Pulmonary artery endothelial cell (primary cell): ENCODE measurements around the gene NCAN. TPM values are rescaled to one million over a fixed set of nuclear protein-coding genes. Genes with fewer than 3 reads are reported as not detected.
"Not testable (repeated sequence)": the region's sequence is repeated elsewhere in the genome, so short reads cannot be mapped to it uniquely, and the experiment has no call there.

Experiments used
- DNase-seq: peaks from one replicate; pipeline ENCODE4 v3.0.0-alpha.2; 2011; ENCODE audit warnings: low read depth, low spot score
- total RNA-seq: library from RNA; depleted of rRNA; stranded (reverse); fragments of >200 nt; gene quantifications from 2 replicates; pipeline ENCODE4 v1.2.3, GENCODE V29; 2014

Gene NCAN
- total RNA-seq, 1 donor from 2014 or later: not detected

DNA sequence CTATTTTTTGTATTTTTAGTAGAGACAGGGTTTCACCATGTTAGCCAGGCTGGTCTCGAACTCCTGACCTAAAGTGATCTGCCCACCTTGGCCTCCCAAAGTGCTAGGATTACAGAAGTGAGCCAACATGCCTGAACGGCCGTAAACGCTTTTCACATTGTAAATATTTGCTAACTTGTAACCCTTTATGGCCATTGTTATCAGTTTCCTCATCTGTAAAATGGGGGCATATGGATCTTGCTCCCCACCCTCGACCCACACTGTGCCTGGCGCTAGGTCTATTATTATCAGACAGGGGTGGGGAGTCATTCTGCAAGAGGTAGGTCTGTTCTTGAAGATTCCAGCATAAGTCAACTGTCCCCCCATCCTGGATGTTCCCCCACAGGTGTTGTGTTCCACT lies 11.9 kb downstream of the NCAN start:
- DNase-seq: no peak

DNA sequence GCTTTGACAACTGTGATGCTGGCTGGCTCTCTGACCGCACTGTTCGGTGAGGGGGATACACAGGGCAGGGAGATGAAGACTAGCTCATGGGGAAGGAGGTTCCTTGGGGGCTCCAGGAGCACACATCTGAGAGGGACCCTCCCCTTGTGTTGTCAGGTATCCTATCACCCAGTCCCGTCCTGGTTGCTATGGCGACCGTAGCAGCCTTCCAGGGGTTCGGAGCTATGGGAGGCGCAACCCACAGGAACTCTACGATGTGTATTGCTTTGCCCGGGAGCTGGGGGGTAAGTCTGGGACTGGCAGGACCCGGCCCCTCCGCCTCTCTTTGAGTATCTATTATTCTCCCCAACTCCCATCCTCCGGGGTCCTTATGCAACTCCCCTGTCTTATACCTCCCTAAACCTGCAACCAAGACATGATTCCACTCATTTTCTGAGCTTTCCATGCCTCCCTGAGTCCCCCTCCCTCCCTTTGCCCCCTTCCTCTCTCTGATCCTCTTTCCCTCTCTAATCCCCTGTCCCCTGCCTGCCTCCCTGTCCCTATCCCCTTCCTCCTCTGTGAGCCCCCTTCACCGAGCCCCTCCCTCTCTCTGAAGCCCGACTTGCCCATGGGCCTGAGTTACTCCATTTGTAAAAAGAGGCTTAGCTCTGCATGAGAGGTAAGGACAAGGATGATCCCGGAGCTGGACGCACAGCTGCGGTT lies 12.5 kb downstream of the NCAN start:
- DNase-seq: no peak

DNA sequence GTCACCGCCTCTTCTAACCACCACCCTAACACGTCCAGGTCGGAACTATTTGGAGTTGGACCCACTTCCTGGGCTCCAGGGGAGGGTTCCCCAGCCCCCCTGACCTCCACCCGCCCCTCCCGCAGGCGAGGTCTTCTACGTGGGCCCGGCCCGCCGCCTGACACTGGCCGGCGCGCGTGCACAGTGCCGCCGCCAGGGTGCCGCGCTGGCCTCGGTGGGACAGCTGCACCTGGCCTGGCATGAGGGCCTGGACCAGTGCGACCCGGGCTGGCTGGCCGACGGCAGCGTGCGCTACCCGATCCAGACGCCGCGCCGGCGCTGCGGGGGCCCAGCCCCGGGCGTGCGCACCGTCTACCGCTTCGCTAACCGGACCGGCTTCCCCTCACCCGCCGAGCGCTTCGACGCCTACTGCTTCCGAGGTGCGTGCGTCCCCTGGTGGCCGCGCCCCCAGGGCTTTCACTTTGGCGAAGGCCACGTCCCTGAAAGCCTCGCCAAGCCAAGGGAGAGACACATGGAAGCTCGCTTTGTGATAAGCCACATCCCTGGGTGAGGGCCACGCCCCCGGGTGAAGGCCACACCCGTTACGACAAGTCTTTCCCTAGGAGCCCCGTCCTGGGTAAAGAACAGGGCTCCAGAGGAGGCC lies 13.2 kb downstream of the NCAN start:
- no peak for DNase-seq

DNA sequence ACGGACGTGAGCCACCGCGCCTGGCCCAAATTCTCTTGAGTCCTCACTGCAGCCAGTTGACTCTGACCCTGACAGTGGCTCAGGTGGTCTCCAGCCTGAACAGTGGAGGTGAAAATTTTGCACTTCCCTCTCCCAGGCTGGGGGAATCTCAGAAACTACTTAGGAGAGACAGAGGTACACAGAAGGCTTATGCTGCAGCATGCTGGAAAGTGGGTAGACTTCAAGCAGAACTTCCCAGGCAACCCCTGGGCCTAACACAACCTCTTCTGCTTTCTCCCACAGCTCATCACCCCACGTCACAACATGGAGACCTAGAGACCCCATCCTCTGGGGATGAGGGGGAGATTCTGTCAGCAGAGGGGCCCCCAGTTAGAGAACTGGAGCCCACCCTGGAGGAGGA lies 14.4 kb downstream of the NCAN start:
- no peak for DNase-seq

DNA sequence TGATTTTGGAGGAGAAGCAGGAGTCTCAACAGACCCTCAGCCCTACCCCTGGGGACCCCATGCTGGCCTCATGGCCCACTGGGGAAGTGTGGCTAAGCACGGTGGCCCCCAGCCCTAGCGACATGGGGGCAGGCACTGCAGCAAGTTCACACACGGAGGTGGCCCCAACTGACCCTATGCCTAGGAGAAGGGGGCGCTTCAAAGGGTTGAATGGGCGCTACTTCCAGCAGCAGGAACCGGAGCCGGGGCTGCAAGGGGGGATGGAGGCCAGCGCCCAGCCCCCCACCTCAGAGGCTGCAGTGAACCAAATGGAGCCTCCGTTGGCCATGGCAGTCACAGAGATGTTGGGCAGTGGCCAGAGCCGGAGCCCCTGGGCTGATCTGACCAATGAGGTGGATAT lies 14.9 kb downstream of the NCAN start:
- DNase-seq: no peak

DNA sequence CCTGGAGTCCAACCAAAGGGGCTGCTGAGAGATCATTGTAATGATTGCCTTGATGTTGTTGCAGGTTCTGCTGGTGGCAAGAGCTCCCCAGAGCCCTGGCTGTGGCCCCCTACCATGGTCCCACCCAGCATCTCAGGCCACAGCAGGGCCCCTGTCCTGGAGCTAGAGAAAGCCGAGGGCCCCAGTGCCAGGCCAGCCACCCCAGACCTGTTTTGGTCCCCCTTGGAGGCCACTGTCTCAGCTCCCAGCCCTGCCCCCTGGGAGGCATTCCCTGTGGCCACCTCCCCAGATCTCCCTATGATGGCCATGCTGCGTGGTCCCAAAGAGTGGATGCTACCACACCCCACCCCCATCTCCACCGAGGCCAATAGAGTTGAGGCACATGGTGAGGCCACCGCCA lies 15.5 kb downstream of the NCAN start:
- DNase-seq: no peak

DNA sequence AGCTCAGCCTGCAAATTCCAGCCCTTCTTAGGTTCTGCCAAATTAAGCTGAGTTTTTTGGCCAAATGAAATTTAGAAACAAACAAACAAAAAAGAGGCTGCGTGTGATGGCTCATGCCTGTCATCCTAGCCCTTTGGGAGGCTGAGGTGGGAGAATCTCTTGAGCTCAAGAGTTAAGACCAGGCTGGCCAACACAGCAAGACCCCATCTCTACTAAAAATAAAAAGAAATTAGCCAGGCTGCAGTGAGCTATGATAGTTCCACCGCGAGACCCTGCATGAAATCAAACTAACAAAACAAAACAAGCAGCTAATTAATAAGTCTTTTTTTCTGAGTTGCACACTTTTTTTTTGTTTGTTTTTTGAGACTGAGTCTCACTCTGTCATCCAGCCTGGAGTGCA lies 17.9 kb downstream of the NCAN start:
- no peak for DNase-seq

DNA sequence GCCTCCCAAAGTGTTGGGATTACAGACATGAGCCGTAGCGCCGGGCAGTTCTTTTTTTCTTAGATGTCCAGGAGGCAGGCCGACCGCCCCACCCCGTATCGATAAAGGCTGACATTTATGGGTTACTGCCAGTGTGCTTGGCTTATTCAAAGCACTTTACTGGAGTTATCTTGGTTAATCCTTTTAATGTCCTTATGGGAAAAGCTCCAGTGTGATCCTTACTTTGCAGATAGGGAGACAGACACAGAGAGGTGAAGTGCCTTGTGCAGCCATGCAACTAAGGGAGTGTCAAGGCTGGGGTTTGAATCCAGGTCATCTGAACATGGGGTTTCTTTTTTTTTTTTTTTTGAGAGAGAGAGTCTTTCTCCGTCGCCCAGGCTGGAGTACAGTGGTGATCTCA lies 19.2 kb downstream of the NCAN start:
- no peak for DNase-seq

DNA sequence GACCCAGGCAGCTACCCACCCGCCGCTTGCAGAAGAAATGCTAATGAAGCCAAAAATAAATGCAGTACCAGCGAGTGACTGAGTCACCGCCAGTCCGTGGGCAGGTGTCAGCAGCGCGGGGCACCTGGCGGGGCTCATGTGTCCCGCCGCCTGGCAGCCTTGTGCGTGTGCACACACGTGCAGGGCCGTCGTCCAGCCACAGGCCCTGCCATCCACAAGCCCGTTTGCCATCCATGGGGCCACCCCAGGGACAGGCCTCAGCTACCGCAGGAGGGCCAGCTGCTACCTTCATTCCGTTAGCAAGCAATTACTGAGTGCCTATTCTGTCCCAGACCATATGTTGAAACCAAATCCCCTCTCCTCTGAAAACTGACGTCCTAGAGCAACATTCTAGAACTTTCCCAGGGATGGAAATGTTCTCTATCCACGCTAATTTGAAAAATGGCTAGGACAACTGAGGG lies 20.5 kb downstream of the NCAN start:
- DNase-seq: no peak

DNA sequence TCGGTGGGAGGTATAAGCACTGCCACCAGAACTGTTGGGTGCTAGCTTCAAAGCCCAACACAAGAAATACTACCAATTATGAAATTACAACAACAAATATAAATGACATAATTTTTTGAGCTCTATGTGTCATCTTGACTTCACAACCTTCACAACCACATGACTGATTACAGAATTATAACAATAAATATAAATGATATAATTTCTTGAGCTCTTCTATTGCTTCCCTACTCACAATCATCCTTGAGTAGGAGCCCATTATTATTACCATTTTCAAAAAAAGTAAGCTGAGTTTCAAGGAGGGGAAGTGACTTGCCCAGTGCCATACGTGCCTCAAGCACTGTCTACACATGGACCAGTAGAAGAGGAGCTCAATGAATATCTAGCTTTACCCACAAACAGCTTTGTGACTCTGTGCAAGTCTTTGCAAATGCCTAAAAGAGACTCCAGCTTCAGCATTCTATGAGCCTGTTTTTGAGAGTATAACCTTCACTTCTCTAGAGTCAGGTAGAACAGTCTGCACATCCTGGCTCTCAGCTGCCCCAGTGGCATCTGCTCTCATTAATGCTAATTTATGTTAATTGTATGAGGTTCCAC lies 22.6 kb downstream of the NCAN start:
- no peak for DNase-seq

DNA sequence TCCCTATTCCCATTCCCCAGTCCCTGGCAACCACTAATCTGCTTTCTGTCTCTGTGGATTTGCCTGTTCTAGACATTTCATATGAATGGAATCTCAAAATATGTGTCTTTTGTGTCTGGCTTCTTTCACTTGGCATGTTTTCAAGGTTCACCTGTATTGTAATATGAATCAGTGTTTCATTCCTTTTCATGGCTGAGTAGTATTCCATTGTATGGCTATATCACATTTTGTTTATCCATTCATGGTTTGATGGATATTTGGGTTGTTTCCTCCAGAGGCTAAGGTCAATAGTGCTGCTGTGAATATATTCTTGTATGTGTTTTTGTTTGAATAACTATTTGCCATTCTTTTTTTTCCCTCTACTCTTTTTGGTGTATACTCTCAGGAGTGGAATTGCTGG lies 24.4 kb downstream of the NCAN start:
- no peak for DNase-seq

DNA sequence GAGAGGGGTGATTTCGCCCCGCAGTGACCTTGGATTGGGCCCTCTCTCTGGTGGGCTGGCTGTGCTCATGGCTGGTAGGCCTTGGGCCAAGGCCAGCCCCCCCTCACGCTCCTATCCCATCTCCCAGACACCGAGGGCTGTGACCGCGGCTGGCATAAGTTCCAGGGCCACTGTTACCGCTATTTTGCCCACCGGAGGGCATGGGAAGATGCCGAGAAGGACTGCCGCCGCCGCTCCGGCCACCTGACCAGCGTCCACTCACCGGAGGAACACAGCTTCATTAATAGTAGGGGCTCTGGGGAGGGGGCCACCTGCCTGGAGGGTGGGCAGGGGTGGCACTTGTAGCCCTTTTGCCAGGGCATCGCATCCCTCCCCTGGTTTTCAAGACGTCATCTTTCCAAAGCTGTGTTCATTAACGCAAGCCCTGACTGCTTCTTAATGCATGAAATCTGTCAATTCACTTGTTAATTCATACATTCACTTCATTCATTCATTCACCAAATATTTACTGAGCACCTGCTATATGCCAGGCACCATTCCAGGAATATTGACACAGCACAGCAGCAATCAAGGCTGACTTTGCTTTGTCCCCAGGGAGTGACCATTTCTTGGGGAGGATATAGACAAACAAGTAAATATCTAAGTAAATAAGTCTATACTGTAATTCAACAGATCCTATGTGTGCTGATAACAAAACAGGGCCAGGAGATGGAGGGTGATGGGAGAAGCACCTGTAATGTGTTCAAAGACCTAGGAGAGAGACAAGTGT lies 26.6 kb downstream of the NCAN start:
- DNase-seq: no peak

DNA sequence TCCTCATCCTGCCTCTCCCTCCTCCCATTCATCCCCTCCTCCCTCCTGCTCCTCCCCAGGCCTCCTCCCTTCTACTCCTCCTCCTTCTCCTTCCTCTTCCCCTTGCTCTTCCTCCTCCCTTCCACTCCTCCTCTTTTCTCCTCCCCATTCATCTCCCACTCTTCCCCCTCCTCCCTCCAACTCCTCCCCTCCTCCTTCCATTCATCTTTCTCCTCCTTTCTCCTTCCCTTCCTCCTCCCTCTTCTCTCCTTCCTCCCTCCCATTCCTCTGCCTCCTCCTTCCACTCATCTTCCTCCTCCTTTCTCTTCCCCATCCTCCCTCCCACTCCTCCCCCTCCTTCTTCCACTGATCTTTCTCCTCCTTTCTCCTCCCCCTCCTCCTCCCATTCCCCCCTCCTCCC lies 27.9 kb downstream of the NCAN start:
- no peak for DNase-seq

DNA sequence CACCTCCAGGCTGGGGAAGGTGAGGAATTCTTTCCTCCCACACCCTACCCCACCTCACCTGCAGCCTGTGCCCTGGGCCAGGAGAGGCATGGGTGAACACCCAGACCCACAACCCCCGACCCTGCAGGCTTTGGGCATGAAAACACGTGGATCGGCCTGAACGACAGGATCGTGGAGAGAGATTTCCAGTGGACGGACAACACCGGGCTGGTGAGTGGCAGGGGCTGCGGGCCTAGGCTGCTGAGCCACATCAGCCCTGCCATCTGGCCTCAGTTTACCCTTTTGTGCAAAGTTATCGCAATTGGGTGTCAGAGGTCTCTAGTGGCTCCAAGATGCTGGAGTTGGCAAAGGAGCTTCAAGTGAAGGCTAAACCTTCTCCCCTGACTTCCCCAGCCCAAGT lies 28.7 kb downstream of the NCAN start:
- no peak for DNase-seq

DNA sequence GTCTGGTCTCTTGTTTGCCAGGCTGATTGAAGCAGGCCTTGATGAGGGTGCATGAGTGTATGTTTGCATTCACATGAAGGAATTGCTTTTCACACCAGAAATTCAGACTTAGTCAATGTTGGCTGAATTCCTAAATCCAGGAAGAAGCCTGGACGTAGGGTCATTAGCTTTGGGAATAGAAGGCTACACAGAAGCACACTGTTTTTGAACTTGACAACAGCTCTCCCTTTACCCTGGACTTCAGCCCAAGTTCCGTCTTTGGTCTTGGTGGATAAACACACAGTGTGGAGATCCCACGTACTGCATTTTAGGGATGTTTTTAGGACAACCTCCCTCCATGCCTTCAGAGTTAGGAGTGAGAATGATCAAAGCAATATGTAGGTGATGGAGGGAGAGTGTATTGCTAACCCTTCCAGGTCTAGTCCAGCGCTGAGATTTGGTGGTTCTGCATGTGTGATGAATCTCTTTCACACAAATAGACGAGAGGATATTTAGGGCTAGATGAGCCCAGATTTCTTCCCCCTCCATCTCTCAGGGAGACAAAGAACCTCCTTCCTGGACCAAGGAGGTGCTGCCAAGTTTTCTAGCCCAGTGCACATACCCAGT lies 38.5 kb downstream of the NCAN start:
- no peak for DNase-seq

DNA sequence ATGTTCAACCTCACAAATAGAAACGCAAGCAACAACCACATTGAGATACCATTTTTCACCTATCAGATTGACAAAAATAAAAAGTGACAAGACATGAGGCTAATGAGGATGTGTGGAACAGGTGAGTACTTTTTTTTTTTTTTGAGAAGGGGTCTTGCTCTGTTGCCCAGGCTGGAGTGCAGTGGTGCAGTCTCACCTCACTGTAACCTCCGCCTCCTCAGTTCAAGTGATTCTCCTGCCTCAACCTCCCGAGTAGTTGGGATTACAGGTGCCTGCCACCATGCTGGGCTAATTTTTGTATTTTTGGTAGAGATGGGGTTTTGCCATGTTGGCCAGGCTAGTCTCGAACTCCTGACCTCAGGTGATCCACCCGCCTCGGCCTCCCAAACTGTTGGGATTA lies 41.7 kb downstream of the NCAN start:
- DNase-seq: not testable (repeated sequence)

DNA sequence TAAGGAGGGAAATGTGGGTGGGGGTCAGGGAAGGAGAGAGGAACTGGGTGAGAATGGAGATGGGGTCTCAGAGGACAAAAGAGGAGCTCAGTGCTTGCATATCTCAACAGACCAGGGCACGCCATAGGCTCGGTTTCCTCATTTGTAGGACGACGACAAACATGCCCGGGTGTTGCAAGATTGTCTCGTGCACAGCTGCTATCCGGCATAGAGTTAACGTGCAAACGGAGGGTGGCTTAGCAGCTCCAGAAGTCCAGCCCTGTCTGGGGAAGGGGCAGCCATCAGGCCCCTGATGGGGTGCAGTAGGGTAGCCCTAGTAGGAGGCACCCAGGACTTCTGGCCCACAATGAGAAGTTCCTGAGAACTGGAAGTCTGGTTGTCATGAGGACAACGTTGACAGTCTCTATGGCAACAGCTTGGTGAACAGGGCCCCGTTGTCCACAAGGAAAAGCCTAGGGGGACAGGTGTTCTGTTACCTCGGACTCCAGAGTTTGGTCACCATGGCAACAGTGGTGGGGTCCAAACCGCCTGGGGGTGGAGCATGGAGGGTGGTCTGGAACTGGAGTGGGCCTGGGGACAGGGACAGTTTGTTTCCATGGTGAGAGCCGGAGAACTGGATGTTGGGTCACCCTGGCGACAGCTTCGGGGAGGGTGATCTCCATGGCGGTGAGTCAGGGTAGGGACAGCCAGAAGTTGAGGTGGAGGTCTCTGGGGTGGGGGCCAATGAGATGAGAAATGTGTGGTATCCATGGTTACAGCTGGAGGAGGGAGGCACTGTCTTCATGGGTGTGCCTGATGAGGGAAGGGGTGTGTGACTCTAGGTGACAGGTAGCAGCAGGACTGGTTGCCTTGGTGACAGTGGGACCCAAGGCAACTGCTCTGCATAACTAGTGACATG lies 44.6 kb downstream of the NCAN start:
- DNase-seq: no peak

DNA sequence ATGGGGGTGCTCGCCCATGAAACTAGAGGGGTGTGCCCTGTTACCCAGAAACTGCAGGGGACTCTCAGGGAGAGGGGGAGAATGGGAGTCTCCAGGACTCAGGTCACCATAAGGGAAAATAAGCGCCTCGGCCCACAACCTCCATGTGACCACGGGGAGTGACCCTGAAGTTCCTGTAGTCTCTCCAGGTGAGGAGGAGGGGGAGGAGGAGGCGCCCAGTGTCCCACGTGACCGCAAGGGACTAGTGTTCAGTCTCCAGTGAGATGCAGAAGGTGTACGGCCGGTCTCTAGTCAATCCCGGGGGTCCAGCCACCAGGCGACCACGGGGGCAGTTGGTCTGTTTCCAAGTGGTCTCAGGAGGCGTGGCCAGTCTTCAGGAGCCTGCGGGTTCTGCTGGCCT lies 45.4 kb downstream of the NCAN start:
- no peak for DNase-seq

DNA sequence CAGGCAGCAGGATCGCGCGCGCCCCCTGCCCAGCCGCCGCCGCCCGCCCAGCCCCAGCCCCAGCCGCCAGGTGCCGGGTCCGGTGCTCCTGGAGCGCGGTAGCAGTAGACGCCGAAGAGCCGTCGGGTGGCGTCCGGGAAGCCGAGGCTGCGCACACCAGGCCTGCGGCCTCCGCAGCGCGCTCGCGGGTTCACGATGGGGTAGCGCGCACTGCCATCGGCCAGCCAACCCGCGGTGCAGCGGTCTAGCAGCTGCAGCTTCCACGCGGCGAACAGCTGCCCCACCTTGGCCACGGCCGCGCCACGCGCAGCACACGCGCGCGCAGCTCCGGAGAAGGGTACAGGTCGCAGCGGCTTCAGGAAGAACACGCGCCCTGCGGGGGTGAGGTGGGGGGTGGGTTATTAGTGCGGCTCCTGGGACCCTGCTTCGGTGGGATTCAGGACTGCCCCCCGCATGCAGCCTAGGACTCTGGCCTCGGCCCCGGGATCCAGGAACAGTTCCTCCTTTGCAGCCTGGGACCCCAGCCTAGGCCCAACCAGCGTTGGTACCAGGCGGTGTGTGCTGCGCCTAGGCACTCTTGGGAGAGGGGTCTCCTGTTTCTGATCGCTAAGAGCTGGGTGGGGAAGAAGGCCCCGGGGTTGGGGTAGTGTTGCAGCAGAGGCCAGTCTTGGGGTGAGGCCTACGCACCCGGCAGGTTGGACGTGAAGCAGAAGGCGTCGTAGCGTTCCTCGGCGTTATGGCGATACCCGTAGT lies 46.3 kb downstream of the NCAN start:
- no peak for DNase-seq
